Psoas muscle (tissue), 8 donors: ENCODE measurements around the gene RANBP17. TPM values are rescaled to one million over a fixed set of nuclear protein-coding genes. Genes with fewer than 3 reads are reported as not detected.
"Not testable (repeated sequence)": the region's sequence is repeated elsewhere in the genome, so short reads cannot be mapped to it uniquely, and the experiment has no call there.

ENCODE experiments used
- ATAC-seq, 4 donors: fragments of 200-7000 bp; cut with Tn5 transposase; one replicate each; pipeline ENCODE4 v1.9.1; 2020; ENCODE audit warnings: moderate library complexity in 3 of 4, mild to moderate bottlenecking in 2 of 4
- DNase-seq, 2 donors: peaks; one replicate each; pipeline ENCODE4 v3.0.0-alpha.2; 2020
- H3K27ac ChIP-seq: fragments of 200-600 bp; one replicate; pipeline ENCODE4 v1.8.0; 2022
- H3K27me3 ChIP-seq, 3 donors: fragments of 200-600 bp in 1 of 3; one replicate each; pipeline versions ENCODE4 v1.6.1 to v1.8.0; 2013 to 2022; ENCODE audit warnings: low read length in 2 of 3, mild to moderate bottlenecking in 2 of 3, moderate library complexity in 1 of 3; ENCODE audit not compliant: insufficient read depth in 3 of 3
- H3K36me3 ChIP-seq, 2 donors: fragments of 200-600 bp in 1 of 2; one replicate each; pipeline versions ENCODE4 v1.6.1 to v1.8.0; 2013 to 2022; ENCODE audit warnings: low read depth in 1 of 2, mild to moderate bottlenecking in 1 of 2, moderate library complexity in 1 of 2; ENCODE audit not compliant: insufficient read depth in 1 of 2
- H3K4me1 ChIP-seq: fragments of 200-600 bp; one replicate; pipeline ENCODE4 v1.8.0; 2022
- H3K4me3 ChIP-seq: fragments of 200-600 bp; one replicate; pipeline ENCODE4 v1.8.0; 2022; ENCODE audit warnings: mild to moderate bottlenecking
- H3K9me3 ChIP-seq: fragments of 200-600 bp; one replicate; pipeline ENCODE4 v1.8.0; 2022
- WGBS, 3 donors: extraction: QIAGEN DNeasy Blood & Tissue Kit; methylation state at CpG; one replicate each; pipeline versions ENCODE4 v1.1.6 to v1.1.7; 2013; 5-methylcytosine and 5-hydroxymethylcytosine counted together
- intact Hi-C, 2 donors: fragments of 100-400 bp; cut with DNase I; formaldehyde crosslinking; loops; one replicate each; pipeline versions ENCODE4 v1.11.0 to v1.14.2; 2022
- polyA plus RNA-seq, 3 donors: library from polyadenylated mRNA; stranded (reverse); fragments of 200-250 nt; gene quantifications; one replicate each; pipeline ENCODE4 v1.2.3, GENCODE V29; 2013
- total RNA-seq, 4 donors: library from RNA; stranded (reverse); fragmentation: NEBNext Ultra II Directional in 2 of 4; extraction: Animal tissue kit (Norgen Biotek cat#: 25700) in 2 of 4; gene quantifications; one replicate each; pipeline versions ENCODE4 v1.2.1 to v1.2.4, GENCODE V29; 2021 to 2023
- TF ChIP-seq, protein P1 (sequence below): fragments of 200-600 bp; IDR thresholded peaks from one replicate; pipeline ENCODE4 v1.8.0; 2022; ENCODE audit warnings: antibody characterized with exemption
- donor health status: healthy with polysubstance abuse.
- donor health status: DM: no; HTN: no; CAD: no; lungs with moderate emphysema.
- donor health status: Bipolar disorder and iron deficiency.
- donor health status: healthy.
- donor health status: DM: yes; HTN: yes; CAD: no.
- donor health status: DM: no; HTN: no; CAD: no.
- donor health status: DM: no; HTN: no; CAD: no.
- donor health status: DM: yes; HTN: yes; CAD: no.

RANBP17 gene
- total and polyA plus RNA-seq, 7 donors = 0.03 to 3.2 (median 1.0) TPM

DNA sequence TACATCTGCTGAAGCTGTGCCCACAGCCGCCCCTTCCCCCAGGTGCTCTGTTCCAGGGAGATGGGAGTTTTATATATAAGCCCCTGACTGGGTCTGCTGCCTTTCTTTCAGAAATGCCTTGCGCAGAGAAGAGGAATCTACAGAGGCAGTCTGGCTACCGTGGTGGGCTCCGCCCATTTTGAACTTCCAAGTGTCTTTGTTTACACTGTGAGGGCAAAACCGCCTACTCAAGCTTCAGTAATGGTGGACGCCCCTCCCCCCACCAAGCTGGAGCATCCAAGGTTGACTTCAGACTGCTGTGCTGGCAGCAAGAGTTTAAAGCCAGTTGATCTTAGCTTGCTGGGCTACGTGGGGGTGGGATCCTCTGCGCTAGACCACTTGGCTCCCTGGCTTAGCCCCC is 41.3 kb downstream of the RANBP17 start:
- H3K36me3 ChIP-seq = no peaks in the 10 kb centered on the region
- no peaks in the 10 kb centered on the region for H3K9me3 ChIP-seq
- intact Hi-C loops = no loop called here
- H3K4me1 ChIP-seq = no peaks in the 10 kb centered on the region
- no peaks in the 10 kb centered on the region for H3K27me3 ChIP-seq
- H3K4me3 ChIP-seq = no peak overlapping the region
- TF ChIP-seq, protein P1, sequence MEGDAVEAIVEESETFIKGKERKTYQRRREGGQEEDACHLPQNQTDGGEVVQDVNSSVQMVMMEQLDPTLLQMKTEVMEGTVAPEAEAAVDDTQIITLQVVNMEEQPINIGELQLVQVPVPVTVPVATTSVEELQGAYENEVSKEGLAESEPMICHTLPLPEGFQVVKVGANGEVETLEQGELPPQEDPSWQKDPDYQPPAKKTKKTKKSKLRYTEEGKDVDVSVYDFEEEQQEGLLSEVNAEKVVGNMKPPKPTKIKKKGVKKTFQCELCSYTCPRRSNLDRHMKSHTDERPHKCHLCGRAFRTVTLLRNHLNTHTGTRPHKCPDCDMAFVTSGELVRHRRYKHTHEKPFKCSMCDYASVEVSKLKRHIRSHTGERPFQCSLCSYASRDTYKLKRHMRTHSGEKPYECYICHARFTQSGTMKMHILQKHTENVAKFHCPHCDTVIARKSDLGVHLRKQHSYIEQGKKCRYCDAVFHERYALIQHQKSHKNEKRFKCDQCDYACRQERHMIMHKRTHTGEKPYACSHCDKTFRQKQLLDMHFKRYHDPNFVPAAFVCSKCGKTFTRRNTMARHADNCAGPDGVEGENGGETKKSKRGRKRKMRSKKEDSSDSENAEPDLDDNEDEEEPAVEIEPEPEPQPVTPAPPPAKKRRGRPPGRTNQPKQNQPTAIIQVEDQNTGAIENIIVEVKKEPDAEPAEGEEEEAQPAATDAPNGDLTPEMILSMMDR = no peak
- WGBS, 3 donors = 87 to 91% (median 90%) methylated on average over 8 of the region's 8 CpGs
- no peak overlapping the region for H3K27ac ChIP-seq
- ATAC-seq (no peak), DNase-seq (no peak)

DNA sequence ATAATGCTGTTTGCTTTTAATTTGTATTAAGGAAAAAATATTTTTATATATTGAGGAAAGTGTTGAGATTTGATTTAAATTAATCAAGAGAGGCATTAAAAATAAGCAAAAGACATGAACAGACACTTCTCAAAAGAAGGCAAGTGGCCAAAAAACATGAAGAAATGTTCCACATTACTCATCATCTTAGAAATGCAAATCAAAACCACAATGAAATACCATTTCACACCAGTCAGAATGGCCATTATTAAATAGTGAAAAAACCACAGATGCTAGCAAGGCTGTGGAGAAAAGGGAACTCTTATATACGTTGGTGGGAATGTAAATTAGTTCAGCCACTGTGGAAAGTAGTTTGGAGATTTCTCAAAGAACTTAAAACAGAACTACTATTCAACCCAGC is 45.9 kb downstream of the RANBP17 start:
- ATAC-seq (no peak), DNase-seq (no peak)
- no peak overlapping the region for H3K4me3 ChIP-seq
- no peaks in the 10 kb centered on the region for H3K4me1 ChIP-seq
- intact Hi-C loops = no loop called here
- H3K36me3 ChIP-seq = no peaks in the 10 kb centered on the region
- whole genome bisulfite sequencing, 3 donors = 57 to 64% (median 58%) methylated on average over 1 of the region's 1 CpG
- no peaks in the 10 kb centered on the region for H3K27me3 ChIP-seq
- no peak overlapping the region for H3K27ac ChIP-seq
- TF ChIP-seq, protein P1 = no peak
- H3K9me3 ChIP-seq = no peaks in the 10 kb centered on the region

DNA sequence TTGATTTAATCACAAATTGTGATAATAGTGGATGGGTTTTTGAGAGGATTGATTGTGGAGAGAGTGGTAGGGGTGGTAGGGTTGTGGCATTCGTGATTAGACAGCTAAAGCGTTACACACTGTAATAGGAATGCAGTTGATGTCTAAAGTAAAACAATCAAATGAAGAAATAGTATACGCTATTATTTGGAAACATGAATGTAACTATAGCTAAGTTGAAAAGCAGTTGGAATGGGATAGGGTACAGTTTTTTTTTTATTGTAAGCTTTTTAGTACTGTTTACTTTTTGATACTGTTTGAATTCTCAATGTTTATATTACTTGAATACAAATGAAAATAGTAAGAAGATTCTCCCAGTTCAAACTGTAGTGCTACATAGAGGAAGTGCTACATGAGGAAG is 51.8 kb downstream of the RANBP17 start:
- Histone ChIP-seq H3K27me3 (no peaks in the 10 kb centered on the region), H3K36me3 (no peaks in the 10 kb centered on the region), H3K4me1 (no peaks in the 10 kb centered on the region), H3K4me3 (no peak overlapping the region), H3K9me3 (no peaks in the 10 kb centered on the region), H3K27ac (no peak overlapping the region)
- 93 to 95% (median 94%) methylated on average over 3 of the region's 3 CpGs for WGBS, 3 donors
- TF ChIP-seq, protein P1 = no peak
- intact Hi-C loops = no loop called here
- ATAC-seq (no peak), DNase-seq (no peak)

DNA sequence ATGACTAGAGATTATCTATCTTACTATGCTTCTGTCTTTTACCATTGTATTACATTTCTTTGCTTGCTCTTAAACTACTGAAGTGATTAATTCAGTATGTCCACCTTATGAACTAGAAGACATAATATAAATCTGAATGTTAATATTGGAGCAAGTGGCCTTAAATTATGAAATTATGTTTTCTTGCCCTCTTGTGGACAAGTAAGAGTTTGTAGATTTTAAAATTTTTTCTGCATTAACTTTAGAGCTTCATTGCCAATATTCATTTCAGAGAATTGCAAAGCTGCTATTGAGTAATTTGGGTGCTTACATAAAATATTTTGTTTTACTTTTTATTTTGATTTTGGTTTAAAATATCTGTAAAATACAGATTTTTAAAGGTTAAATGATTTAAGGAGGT is 55.3 kb downstream of the RANBP17 start:
- no peak overlapping the region for H3K27ac ChIP-seq
- DNase-seq = no peak

DNA sequence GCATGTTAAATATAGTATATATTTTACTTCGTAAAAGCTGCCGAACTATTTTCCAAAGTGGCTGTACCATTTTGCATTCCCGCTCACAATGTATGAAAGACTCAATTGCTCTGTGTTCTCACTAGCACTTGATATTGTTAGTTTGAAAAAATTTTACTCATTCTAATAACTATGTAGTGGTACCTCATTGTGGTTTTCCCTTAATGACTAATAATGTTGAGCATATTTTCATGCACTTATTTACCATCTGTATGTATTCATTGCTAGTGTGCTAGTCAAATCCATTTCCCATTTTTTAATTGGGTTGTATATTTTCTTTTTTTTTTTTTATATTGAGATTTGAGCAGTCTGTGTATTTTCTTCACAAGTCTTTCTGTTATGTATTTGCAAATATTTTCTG is 58.4 kb downstream of the RANBP17 start:
- no peaks in the 10 kb centered on the region for H3K27me3 ChIP-seq
- no peaks in the 10 kb centered on the region for H3K4me1 ChIP-seq
- intact Hi-C loops = no loop called here
- no peaks in the 10 kb centered on the region for H3K36me3 ChIP-seq
- DNase-seq (no peak), ATAC-seq (no peak)
- no peak overlapping the region for H3K4me3 ChIP-seq
- WGBS, 3 donors = 94 to 97% (median 97%) methylated on average over 3 of the region's 3 CpGs
- no peaks in the 10 kb centered on the region for H3K9me3 ChIP-seq
- H3K27ac ChIP-seq = no peak overlapping the region
- TF ChIP-seq, protein P1 = no peak

More for the DNA sequence above, 55.3 kb downstream of the RANBP17 start:
- intact Hi-C loops = no loop called here
- no peaks in the 10 kb centered on the region for H3K27me3 ChIP-seq
- no peak for ATAC-seq
- no peaks in the 10 kb centered on the region for H3K36me3 ChIP-seq
- H3K4me1 ChIP-seq = no peaks in the 10 kb centered on the region
- no peaks in the 10 kb centered on the region for H3K9me3 ChIP-seq
- TF ChIP-seq, protein P1 = no peak
- no peak overlapping the region for H3K4me3 ChIP-seq

DNA sequence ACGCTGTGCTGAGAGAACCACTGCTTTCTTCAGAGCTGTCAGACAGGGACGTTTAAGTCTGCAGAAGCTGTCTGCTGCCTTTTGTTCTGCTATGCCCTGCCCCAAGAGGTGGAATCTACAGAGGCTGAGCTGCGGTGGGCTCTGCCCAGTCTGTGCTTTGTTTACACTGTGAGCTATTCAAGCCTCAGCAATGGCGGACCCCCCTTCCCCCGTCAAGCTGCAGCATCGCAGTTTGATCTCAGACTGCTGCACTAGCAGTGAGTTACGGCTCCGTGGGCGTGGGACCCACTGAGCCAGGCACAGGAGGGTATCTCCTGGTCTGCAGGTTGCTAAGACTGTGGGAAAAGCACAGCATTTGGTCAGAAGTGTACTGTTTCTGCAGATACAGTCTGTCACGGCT is 60.5 kb downstream of the RANBP17 start:
- H3K27me3 ChIP-seq, DNase-seq, H3K36me3 ChIP-seq, H3K4me3 ChIP-seq, intact Hi-C loops, H3K4me1 ChIP-seq, H3K9me3 ChIP-seq, H3K27ac ChIP-seq, ATAC-seq: not testable (repeated sequence)
- 54 to 62% (median 60%) methylated on average over 10 of the region's 10 CpGs for WGBS, 3 donors
